ENCODE data around the gene GDF10.

GRCh38 chr10:47299611-47300428 lies at the start of gene GDF10:
- no peak for TF ChIP-seq CTCF (IDR thresholded peaks at IDR 0.05)
- no peak for TF ChIP-seq MAX (CRISPR knock-in tag; IDR thresholded peaks at IDR 0.05)
- TF ChIP-seq CREB1 (CRISPR knock-in tag; IDR thresholded peaks at IDR 0.05) = no peak
- no peak for TF ChIP-seq ZBTB21 (CRISPR knock-in tag; IDR thresholded peaks at IDR 0.05; ENCODE audit: borderline replicate concordance)
- TF ChIP-seq ZNF121 (CRISPR knock-in tag; IDR thresholded peaks at IDR 0.05) = no peak
- TF ChIP-seq IRF1 (CRISPR knock-in tag; IDR thresholded peaks at IDR 0.05) = no peak

Data from WTC11 (cell line).